ENCODE data around the gene EFCAB14. TPM values are rescaled to one million over a fixed set of nuclear protein-coding genes. Genes with fewer than 3 reads are reported as not detected.
A peak's percentile ranks its signal among the peaks of the same experiment; 100 is the strongest.
"Not testable (repeated sequence)": the region's sequence is repeated elsewhere in the genome, so short reads cannot be mapped to it uniquely, and the experiment has no call there.

Gene EFCAB14, protein sequence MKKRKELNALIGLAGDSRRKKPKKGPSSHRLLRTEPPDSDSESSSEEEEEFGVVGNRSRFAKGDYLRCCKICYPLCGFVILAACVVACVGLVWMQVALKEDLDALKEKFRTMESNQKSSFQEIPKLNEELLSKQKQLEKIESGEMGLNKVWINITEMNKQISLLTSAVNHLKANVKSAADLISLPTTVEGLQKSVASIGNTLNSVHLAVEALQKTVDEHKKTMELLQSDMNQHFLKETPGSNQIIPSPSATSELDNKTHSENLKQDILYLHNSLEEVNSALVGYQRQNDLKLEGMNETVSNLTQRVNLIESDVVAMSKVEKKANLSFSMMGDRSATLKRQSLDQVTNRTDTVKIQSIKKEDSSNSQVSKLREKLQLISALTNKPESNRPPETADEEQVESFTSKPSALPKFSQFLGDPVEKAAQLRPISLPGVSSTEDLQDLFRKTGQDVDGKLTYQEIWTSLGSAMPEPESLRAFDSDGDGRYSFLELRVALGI
- total RNA-seq = 10 to 100 TPM; 79.2 to 79.4 TPM

DNA sequence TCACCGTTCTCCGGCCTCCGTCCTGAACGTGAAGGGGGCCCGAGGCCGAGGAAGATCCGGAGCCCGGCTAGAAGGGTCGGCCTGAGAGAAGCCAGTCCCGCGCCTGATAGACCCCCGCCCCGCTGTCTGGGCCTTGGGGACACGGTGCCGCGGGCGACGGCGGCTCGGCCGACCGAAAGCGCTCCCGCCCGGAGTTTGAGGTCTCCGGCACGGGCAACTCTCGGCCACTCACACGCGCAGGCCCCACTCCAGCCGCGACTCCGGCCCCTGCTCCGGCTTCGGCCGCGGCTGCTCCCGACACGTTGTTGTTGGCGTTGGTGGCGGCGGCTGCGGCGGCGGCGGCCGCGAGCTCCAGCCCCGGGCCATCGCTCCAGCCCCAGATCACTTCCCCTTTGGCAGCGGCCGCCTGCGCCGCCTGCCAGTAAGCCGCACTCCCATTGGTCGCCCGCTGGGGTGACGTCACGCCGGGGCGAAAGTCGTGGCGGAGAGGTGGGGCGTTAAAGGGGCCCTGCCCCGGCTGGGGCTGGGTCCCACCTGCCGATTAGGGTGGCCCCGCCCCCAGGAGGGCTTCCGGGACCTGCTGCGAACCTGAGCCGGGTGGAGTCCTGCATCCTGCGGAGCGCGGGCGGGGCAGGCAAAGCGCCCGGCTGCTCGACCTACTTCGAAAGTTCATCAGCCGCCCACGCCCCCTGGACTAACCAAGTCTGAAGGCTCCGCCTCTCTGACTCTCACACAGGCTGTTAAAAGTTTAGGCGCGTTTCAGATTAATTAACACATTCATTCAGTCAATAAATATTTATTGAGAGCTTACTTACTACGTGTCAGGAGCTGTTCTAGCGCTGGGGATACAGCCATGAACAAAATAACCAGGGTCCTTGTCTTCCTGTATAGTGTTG, at the start of gene EFCAB14:
Gene EFCAB14 (minus strand): TSS at position 388 of the 896 bp plus-strand sequence. CDS start 1,027 bp downstream, outside the sequence.
- DNase-seq = peak; percentile 99
- no peaks in the 10 kb centered on the region for H3K27me3 Mint-ChIP-seq
- peaks cover 37% of the 10 kb centered on the region for H3K4me1 Mint-ChIP-seq
- H3K27ac Mint-ChIP-seq = peak within 1 kb of the TSS; percentile 91
- H3K4me3 Mint-ChIP-seq = peak within 1 kb of the TSS; percentile 92
- ATAC-seq = peak; percentile 99
- H3K9me3 Mint-ChIP-seq (ENCODE audit: low read depth) = no peaks in the 10 kb centered on the region
- H3K36me3 Mint-ChIP-seq = peaks cover 23% of the 10 kb centered on the region
- CTCF ChIA-PET = interaction anchor here (0.9 to 2.4 kb wide), 9 partner anchors 102 to 312 kb away, joined by 3 to 11 read pairs (median 3); partner anchors contain the start of gene MKNK1

DNA sequence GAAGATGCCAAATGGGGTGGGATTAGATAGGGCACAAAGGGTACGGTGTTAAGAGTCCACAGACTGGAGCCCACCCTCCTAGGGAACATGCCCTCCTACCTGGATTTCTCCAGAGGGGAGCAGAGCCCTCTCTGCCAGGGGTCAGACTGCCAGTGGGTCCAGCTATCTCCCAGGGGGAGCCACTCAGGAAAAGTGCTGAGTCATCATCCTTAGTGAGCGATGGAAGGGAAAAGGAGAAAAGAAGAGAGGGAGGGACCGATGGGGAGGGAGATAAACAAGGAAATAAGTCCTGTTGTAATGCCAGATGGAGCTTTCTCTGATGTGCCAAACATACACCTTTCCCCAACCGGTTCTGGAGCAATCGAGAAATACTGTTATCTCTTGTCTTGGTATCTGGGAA, 49.5 kb upstream of the EFCAB14 start:
- CTCF ChIA-PET = no interaction called here
- DNase-seq (no peak), ATAC-seq (no peak)
- Mint-ChIP-seq H3K9me3 (ENCODE audit: low read depth) (peaks cover 16% of the 10 kb centered on the region), H3K36me3 (no peaks in the 10 kb centered on the region), H3K4me1 (peaks cover 3% of the 10 kb centered on the region), H3K4me3 (no peak overlapping the region), H3K27ac (no peak overlapping the region), H3K27me3 (peaks cover 4% of the 10 kb centered on the region)

DNA sequence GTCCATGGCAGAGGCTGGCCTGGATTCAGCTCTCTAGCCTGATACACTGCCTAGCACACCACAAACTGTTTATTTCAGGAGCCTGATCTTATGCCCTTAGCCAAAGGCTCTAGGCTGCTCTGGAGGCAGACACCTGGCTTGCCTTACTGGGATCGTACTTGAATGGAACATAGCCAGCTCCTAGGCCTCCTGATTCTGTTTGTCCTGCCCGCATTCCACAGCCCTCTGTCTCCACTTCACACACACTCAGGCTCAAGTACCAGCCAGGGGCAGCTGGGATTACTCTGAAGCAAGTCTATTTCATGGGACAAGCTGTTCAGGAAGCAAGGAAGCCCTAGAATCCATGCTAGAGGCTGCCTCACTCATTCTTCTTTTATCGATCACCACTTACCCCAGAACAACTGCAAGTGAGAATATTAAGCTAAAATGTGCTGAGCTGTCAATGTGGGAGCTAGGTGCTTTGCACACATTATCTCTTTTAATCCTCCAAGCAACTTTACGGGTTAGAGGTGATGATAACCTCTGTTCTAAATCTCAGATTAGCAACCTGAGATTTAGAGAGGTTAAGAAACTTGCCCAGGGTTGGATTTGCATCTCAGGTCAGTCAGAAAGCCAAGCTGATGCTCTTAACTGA, 48.9 kb upstream of the EFCAB14 start:
- CTCF ChIA-PET = no interaction called here

DNA sequence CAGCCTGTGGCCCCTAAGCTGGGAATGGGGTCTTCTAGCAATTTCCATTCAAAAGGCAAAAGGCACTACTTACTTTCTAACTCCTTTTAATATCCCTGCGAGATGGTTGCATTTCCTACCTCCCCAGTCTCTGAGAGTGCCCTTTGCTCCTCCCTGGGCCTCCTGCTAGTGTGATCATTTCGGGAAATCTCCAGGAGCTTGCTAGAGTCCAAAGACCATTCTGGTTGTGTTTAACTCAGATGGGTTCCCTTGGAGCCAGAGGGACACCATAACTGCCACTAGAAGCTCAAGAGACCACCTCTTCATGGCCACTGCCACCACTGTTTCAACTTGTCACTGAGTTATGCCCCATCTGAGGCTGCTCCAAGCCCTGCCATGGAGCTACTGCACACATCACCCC, 45.5 kb upstream of the EFCAB14 start:
- no peaks in the 10 kb centered on the region for H3K36me3 Mint-ChIP-seq
- CTCF ChIA-PET = no interaction called here

More for the DNA sequence above, 48.9 kb upstream of the EFCAB14 start:
- no peaks in the 10 kb centered on the region for H3K36me3 Mint-ChIP-seq
- no peak for DNase-seq
- H3K27me3 Mint-ChIP-seq = peaks cover 7% of the 10 kb centered on the region
- H3K4me3 Mint-ChIP-seq = no peak overlapping the region
- no peak for ATAC-seq
- H3K9me3 Mint-ChIP-seq (ENCODE audit: low read depth) = peaks cover 16% of the 10 kb centered on the region
- H3K27ac Mint-ChIP-seq = no peak overlapping the region
- H3K4me1 Mint-ChIP-seq = peaks cover 2% of the 10 kb centered on the region

DNA sequence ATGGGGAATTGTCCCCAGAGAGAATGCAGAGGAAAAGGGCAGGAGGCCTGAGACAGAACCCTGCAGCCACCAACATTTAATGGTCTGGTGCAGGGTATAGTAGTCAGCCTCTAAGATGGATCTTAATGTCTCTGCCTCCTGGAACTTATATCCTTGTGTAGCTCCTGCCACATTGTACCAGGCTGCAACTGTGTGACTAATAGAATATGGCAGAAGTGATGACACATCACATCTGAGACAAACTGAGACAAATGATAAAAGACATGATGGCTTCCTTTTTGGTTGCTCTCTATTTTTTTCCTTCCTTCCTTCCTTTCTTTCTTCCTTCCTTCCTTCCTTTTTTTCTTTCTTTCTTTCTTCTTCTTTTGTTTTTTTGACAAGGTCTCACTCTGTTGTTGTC, 42.8 kb upstream of the EFCAB14 start:
- Mint-ChIP-seq H3K27me3 (peaks cover 36% of the 10 kb centered on the region), H3K36me3 (no peaks in the 10 kb centered on the region), H3K4me1 (no peaks in the 10 kb centered on the region), H3K9me3 (ENCODE audit: low read depth) (no peaks in the 10 kb centered on the region), H3K4me3 (no peak overlapping the region), H3K27ac (no peak overlapping the region)
- ATAC-seq (no peak), DNase-seq (no peak)
- CTCF ChIA-PET = no interaction called here

More for the DNA sequence above, 45.5 kb upstream of the EFCAB14 start:
- no peaks in the 10 kb centered on the region for H3K4me1 Mint-ChIP-seq
- H3K9me3 Mint-ChIP-seq (ENCODE audit: low read depth) = no peaks in the 10 kb centered on the region
- no peak for DNase-seq
- ATAC-seq = no peak
- peaks cover 23% of the 10 kb centered on the region for H3K27me3 Mint-ChIP-seq
- H3K27ac Mint-ChIP-seq = no peak overlapping the region
- H3K4me3 Mint-ChIP-seq = no peak overlapping the region

DNA sequence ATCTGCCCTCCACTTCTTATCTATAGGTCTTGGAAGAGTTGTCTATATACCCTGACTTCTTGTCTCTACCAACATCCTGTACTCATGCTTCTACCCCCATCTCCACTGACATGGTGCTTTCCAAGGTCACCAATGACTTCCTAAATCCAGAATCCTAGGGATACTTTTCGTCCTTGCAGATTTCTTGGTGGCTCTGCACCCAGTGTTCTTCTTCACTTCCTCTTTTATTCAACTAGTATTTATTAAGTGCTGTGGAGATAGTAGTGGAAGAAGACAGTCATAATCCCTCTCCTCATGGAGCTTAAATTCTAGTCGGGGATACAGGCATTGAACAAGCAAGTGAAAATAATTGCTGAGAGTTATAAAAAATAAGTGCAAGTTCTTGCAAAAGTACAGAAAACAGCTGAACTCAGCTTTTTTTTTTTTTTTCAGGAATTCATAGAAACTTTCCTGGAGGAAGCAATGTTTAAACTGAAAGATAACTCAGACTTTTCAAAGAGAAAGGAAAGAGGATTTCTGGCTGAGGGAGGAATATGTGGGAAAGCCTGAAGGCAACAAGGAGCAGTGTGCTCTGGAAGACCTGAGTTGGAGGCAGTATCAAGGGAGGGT, 41.7 kb upstream of the EFCAB14 start:
- H3K4me1 Mint-ChIP-seq = no peaks in the 10 kb centered on the region
- H3K27me3 Mint-ChIP-seq = peaks cover 40% of the 10 kb centered on the region
- no peaks in the 10 kb centered on the region for H3K36me3 Mint-ChIP-seq
- ATAC-seq = no peak
- CTCF ChIA-PET = no interaction called here
- H3K4me3 Mint-ChIP-seq = no peak overlapping the region
- no peak for DNase-seq
- no peaks in the 10 kb centered on the region for H3K9me3 Mint-ChIP-seq (ENCODE audit: low read depth)
- no peak overlapping the region for H3K27ac Mint-ChIP-seq

DNA sequence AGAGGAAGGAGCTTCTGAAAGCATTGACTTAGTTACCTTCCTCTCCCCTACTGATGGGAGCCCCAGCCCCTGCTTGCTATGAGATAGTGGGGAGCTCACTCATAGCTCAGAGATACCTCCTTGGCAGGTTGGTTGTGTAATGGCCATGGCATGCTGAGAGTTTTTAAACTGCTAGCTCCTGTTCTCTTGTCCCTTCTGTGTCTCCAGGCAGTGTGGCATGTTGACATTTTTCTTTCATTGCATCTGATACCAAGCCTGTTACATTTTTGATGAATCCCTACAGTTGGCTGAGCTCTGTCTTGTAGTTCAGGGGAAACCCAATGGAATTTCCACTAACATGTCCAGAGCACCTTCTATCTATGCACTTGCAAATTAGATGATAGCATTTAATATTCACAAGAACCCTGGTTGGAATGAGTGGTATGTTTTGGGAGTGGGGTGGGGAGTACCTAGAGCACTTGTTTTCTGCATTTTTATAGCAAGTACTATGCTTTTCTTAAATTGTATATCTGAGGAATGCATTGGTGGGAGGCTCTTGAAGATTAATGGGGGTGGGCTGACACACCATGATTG, 39.1 kb upstream of the EFCAB14 start:
- CTCF ChIA-PET = no interaction called here
- no peak overlapping the region for H3K4me3 Mint-ChIP-seq
- no peak overlapping the region for H3K27ac Mint-ChIP-seq
- H3K9me3 Mint-ChIP-seq (ENCODE audit: low read depth) = no peaks in the 10 kb centered on the region
- ATAC-seq (no peak), DNase-seq (no peak)
- no peaks in the 10 kb centered on the region for H3K4me1 Mint-ChIP-seq
- H3K27me3 Mint-ChIP-seq = peaks cover 42% of the 10 kb centered on the region
- H3K36me3 Mint-ChIP-seq = no peaks in the 10 kb centered on the region

DNA sequence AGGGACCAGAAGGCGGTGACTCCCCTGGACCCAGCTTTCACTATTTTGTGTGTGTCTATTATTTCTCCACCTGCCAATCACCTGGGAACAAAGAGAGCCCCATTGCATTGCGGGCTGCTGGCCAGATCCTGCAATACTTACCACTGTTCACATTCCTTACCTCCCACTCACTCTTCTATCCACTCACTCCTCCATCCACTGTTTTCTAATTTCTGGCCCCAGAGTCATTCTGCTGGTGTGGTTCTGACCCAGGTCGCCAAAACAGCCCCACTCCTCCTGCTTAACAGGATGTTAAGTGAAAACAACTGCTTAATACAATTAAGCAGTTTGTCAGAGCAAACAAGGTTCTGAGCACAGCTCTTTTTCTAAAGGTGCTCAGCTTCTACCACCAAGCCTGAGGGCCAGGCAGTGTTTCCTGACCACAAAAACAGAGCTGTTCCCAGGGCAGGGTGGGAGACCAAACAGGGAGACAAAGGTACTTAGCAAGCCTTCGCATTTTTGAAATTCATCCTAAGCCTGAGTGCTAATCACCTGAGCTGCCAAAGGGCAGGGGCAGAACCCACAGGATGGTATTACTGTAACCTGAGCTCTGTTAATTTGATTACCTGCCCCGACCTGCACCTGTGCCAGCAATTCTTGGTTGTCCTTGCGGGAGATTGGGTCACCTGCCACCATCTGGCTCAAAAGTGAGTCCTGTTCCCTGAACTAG, 38.5 kb upstream of the EFCAB14 start:
- Mint-ChIP-seq H3K36me3 (no peaks in the 10 kb centered on the region), H3K9me3 (ENCODE audit: low read depth) (no peaks in the 10 kb centered on the region), H3K27me3 (peaks cover 42% of the 10 kb centered on the region), H3K27ac (no peak overlapping the region), H3K4me1 (no peaks in the 10 kb centered on the region), H3K4me3 (no peak overlapping the region)
- no peak for DNase-seq
- no peak for ATAC-seq
- CTCF ChIA-PET = no interaction called here

DNA sequence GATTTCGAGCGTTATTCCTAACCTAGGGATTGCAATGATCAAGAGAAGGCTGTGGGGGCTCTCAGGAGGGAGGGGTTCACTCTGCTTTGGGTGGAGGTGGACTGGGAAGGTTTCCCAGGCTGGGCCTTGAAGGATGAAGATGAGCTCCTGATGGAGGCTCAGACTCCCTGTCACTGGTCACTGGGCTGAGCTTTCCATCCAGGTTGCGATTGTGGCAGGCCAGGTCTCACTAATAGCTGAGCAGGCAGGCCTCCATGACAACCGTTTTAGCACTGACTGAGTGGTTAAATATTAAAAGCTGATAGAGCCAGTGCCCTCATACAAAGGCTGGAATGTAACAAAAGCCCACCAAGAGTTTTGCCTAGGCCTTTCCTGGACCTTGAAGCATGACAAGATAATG, 36.2 kb upstream of the EFCAB14 start:
- Mint-ChIP-seq H3K4me1 (no peaks in the 10 kb centered on the region), H3K9me3 (ENCODE audit: low read depth) (no peaks in the 10 kb centered on the region), H3K4me3 (no peak overlapping the region), H3K27me3 (peaks cover 36% of the 10 kb centered on the region), H3K27ac (no peak overlapping the region), H3K36me3 (no peaks in the 10 kb centered on the region)
- CTCF ChIA-PET = no interaction called here
- ATAC-seq (no peak), DNase-seq (no peak)

DNA sequence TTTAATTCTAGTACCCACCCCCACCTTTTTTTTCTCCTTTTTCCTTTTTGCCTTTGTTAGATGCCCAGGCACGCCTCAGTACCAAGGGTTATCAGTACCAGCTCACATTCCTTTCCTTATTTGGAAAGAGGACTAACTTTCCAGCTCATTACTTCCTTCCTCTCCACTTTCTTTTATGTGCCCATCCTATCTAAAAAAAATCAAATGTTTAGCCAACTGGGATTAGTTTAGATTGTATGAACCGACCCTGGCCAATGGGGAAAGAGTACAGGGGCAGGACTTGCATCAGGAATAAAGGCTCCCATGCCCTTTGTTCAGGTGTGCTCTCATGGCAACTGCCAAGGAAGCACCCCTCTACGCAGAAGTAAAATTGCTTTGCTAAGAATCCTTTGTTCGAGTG, 35.8 kb upstream of the EFCAB14 start:
- CTCF ChIA-PET, DNase-seq: not testable (repeated sequence)

DNA sequence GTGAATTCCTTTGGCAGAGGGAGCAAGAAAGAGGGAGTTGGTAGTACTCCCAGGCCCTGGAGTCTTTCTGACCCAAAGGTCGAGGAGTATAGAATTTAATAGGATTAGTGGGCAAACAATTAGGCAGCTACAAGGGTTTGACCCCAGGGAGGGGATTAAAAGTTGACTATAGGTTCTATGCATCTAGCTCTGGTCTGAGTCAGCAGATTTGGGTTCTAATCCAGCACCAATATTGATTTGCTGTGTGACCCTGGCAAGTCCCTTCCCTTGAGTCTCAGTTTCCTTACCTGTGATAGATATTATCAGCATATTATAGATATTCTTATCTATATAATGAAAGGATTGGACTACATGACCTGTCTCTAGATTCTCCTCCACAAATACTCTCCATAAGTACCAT, 35.1 kb upstream of the EFCAB14 start:
- Mint-ChIP-seq H3K9me3 (ENCODE audit: low read depth) (no peaks in the 10 kb centered on the region), H3K36me3 (no peaks in the 10 kb centered on the region), H3K27ac (no peak overlapping the region), H3K4me3 (no peak overlapping the region), H3K27me3 (peaks cover 38% of the 10 kb centered on the region), H3K4me1 (no peaks in the 10 kb centered on the region)
- DNase-seq (no peak), ATAC-seq (no peak)
- CTCF ChIA-PET = no interaction called here

More for the DNA sequence above, 35.8 kb upstream of the EFCAB14 start:
- H3K9me3 Mint-ChIP-seq (ENCODE audit: low read depth); H3K4me3 Mint-ChIP-seq; H3K27ac Mint-ChIP-seq; ATAC-seq; H3K36me3 Mint-ChIP-seq; H3K4me1 Mint-ChIP-seq: not testable (repeated sequence)
- peaks cover 37% of the 10 kb centered on the region for H3K27me3 Mint-ChIP-seq

DNA sequence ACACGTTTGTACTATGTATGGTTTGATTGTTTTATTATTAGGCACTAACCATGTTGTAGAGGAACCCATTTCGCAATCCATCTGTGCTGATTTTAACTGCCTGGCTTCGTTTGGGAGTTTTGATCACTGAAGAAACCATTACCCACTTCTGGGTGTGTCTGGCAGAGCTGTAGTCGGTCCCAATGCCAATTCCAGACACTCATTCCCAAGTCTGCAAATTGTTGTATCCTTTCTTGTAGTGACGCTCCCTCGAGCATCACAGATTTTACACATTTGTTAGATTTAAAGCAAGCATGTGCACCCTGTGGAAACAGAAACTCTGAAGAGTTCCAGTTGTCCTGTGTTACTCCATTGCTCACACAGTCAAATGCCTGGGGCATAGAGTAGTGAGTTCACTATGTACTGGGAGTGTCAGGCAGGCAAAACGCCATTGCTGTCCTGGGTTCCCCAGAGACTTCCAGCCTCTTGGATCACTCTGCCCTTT, 31.0 kb upstream of the EFCAB14 start:
- DNase-seq = no peak
- H3K9me3 Mint-ChIP-seq (ENCODE audit: low read depth) = no peaks in the 10 kb centered on the region
- H3K4me1 Mint-ChIP-seq = no peaks in the 10 kb centered on the region
- H3K27ac Mint-ChIP-seq = no peak overlapping the region
- CTCF ChIA-PET = no interaction called here
- no peak for ATAC-seq
- H3K36me3 Mint-ChIP-seq = no peaks in the 10 kb centered on the region
- peaks cover 36% of the 10 kb centered on the region for H3K27me3 Mint-ChIP-seq
- no peak overlapping the region for H3K4me3 Mint-ChIP-seq

Data from activated CD8-positive, alpha-beta memory T cell treated with anti-CD3 and anti-CD28 coated beads, Interleukin-2, amount 10 ng/mL, durations not matched to agents 7 days and 5 days (primary cell).